ENCODE measurements around the gene STX16. TPM values are rescaled to one million over a fixed set of nuclear protein-coding genes. Genes with fewer than 3 reads are reported as not detected.

Gene STX16
- total RNA-seq, 1 donor from 2014 or later = 23.8 TPM

- peak; percentile 40 for DNase-seq (ENCODE audit: missing footprints)
- intact Hi-C loops (cut with DNase I) = no loop called here
- ATAC-seq = no peak
These were observed 49.2 kb downstream of the STX16 start for GRCh38 chr20:58700121-58700821.

- intact Hi-C loops (cut with DNase I) = no loop called here
- no peak for ATAC-seq
- DNase-seq (ENCODE audit: missing footprints) = peak; percentile 32
These were observed 49.7 kb downstream of the STX16 start for GRCh38 chr20:58700823-58701222.

GRCh38 chr20:58701431-58702160 lies 50.5 kb downstream of the STX16 start:
- DNase-seq (ENCODE audit: missing footprints) (peak; percentile 49), ATAC-seq (no peak)
- intact Hi-C loops (cut with DNase I) = no loop called here

GRCh38 chr20:58702161-58702510 lies 51.1 kb downstream of the STX16 start:
- DNase-seq (ENCODE audit: missing footprints) (no peak), ATAC-seq (no peak)
- intact Hi-C loops (cut with DNase I) = no loop called here

GRCh38 chr20:58702859-58703648 lies 52.0 kb downstream of the STX16 start:
- ATAC-seq = no peak
- DNase-seq (ENCODE audit: missing footprints) = no peak
- intact Hi-C loops (cut with DNase I) = no loop called here

- no peak for ATAC-seq
- DNase-seq (ENCODE audit: missing footprints) = peak; percentile 25
- intact Hi-C loops (cut with DNase I) = no loop called here
These were observed 52.8 kb downstream of the STX16 start for GRCh38 chr20:58703765-58704371.

- no peak for ATAC-seq
- DNase-seq (ENCODE audit: missing footprints) = peak; percentile 17
- intact Hi-C loops (cut with DNase I) = no loop called here
These were observed 54.3 kb downstream of the STX16 start for GRCh38 chr20:58705208-58705926.

GRCh38 chr20:58706150-58706892 lies 55.2 kb downstream of the STX16 start:
- ATAC-seq (no peak), DNase-seq (ENCODE audit: missing footprints) (peak; percentile 35)
- intact Hi-C loops (cut with DNase I) = no loop called here

- intact Hi-C loops (cut with DNase I) = no loop called here
- ATAC-seq (no peak), DNase-seq (ENCODE audit: missing footprints) (peak; percentile 43)
These were observed 56.0 kb downstream of the STX16 start for GRCh38 chr20:58706975-58707681.

GRCh38 chr20:58707770-58708169 lies 56.7 kb downstream of the STX16 start:
- DNase-seq (ENCODE audit: missing footprints) = peak; percentile 43
- intact Hi-C loops (cut with DNase I) = no loop called here
- ATAC-seq = no peak

- intact Hi-C loops (cut with DNase I) = no loop called here
- ATAC-seq = no peak
- DNase-seq (ENCODE audit: missing footprints) = peak; percentile 34
These were observed 57.3 kb downstream of the STX16 start for GRCh38 chr20:58708246-58708931.

GRCh38 chr20:58709013-58709702 lies 58.1 kb downstream of the STX16 start:
- intact Hi-C loops (cut with DNase I) = no loop called here
- no peak for ATAC-seq
- no peak for DNase-seq (ENCODE audit: missing footprints)

- no peak for DNase-seq (ENCODE audit: missing footprints)
- no peak for ATAC-seq
- intact Hi-C loops (cut with DNase I) = no loop called here
These were observed 58.6 kb downstream of the STX16 start for GRCh38 chr20:58709703-58710039.

GRCh38 chr20:58710481-58711265 lies 59.6 kb downstream of the STX16 start:
- ATAC-seq = no peak
- intact Hi-C loops (cut with DNase I) = no loop called here
- peak; percentile 52 for DNase-seq (ENCODE audit: missing footprints)

- intact Hi-C loops (cut with DNase I) = no loop called here
- peak; percentile 67 for DNase-seq (ENCODE audit: missing footprints)
These were observed 60.4 kb downstream of the STX16 start for GRCh38 chr20:58711266-58712051.

More at GRCh38 chr20:58711266-58712051, 60.4 kb downstream of the STX16 start:
- ATAC-seq = no peak
